Activated T-cell treated with anti-CD3 and anti-CD28 coated beads, Interleukin-2, amount 50 U/mL, for 24 hours (primary cell): ENCODE data around the gene FBXO48.

Experiments used
- DNase-seq: peaks from one replicate; pipeline ENCODE4 v3.0.0-alpha.2; 2020
- H3K27ac Mint-ChIP-seq: 2 replicates; pipeline ENCODE4 v1.8.0; 2020; ENCODE audit warnings: mild to moderate bottlenecking, mixed read lengths
- H3K27me3 Mint-ChIP-seq: 2 replicates; pipeline ENCODE4 v1.8.0; 2020; ENCODE audit warnings: mixed read lengths
- H3K36me3 Mint-ChIP-seq: 2 replicates; pipeline ENCODE4 v1.8.0; 2020; ENCODE audit warnings: low read depth, mixed read lengths
- H3K4me1 Mint-ChIP-seq: 2 replicates; pipeline ENCODE4 v1.8.0; 2020; ENCODE audit warnings: low read depth, mixed read lengths
- H3K4me3 Mint-ChIP-seq: 2 replicates; pipeline ENCODE4 v1.8.0; 2020; ENCODE audit warnings: mild to moderate bottlenecking, moderate library complexity, mixed read lengths
- H3K9me3 Mint-ChIP-seq: 2 replicates; pipeline ENCODE4 v1.8.0; 2020; ENCODE audit warnings: mixed read lengths

The FBXO48 gene

GRCh38 chr2:68417926-68418325 is 49.2 kb downstream of the FBXO48 start:
- Mint-ChIP-seq H3K9me3 (no peaks in the 10 kb centered on the region), H3K4me3 (no peak overlapping the region), H3K27ac (no peak overlapping the region), H3K27me3 (no peaks in the 10 kb centered on the region), H3K4me1 (peaks cover 2% of the 10 kb centered on the region), H3K36me3 (no peaks in the 10 kb centered on the region)
- no peak for DNase-seq

GRCh38 chr2:68416081-68416675 is 50.9 kb downstream of the FBXO48 start:
- Mint-ChIP-seq H3K4me3 (no peak overlapping the region), H3K27me3 (no peaks in the 10 kb centered on the region), H3K36me3 (no peaks in the 10 kb centered on the region), H3K4me1 (peaks cover 17% of the 10 kb centered on the region), H3K27ac (no peak overlapping the region), H3K9me3 (no peaks in the 10 kb centered on the region)
- DNase-seq: no peak

GRCh38 chr2:68415521-68415920 is 51.6 kb downstream of the FBXO48 start:
- DNase-seq: no peak
- peaks cover 18% of the 10 kb centered on the region for H3K4me1 Mint-ChIP-seq
- H3K27me3 Mint-ChIP-seq: no peaks in the 10 kb centered on the region
- no peak overlapping the region for H3K4me3 Mint-ChIP-seq
- H3K36me3 Mint-ChIP-seq: no peaks in the 10 kb centered on the region
- no peak overlapping the region for H3K27ac Mint-ChIP-seq
- H3K9me3 Mint-ChIP-seq: no peaks in the 10 kb centered on the region

- peaks cover 18% of the 10 kb centered on the region for H3K4me1 Mint-ChIP-seq
- H3K9me3 Mint-ChIP-seq: no peaks in the 10 kb centered on the region
- DNase-seq: no peak
- peaks cover 2% of the 10 kb centered on the region for H3K27me3 Mint-ChIP-seq
- no peak overlapping the region for H3K27ac Mint-ChIP-seq
- no peak overlapping the region for H3K4me3 Mint-ChIP-seq
- H3K36me3 Mint-ChIP-seq: no peaks in the 10 kb centered on the region
Observed at GRCh38 chr2:68414876-68415275, 52.2 kb downstream of the FBXO48 start.

GRCh38 chr2:68414452-68414851 is 52.6 kb downstream of the FBXO48 start:
- Mint-ChIP-seq H3K27ac (no peak overlapping the region), H3K4me3 (no peak overlapping the region), H3K4me1 (peaks cover 18% of the 10 kb centered on the region), H3K9me3 (no peaks in the 10 kb centered on the region), H3K27me3 (peaks cover 2% of the 10 kb centered on the region), H3K36me3 (no peaks in the 10 kb centered on the region)
- DNase-seq: no peak

- Mint-ChIP-seq H3K36me3 (no peaks in the 10 kb centered on the region), H3K27ac (no peak overlapping the region), H3K9me3 (no peaks in the 10 kb centered on the region), H3K27me3 (peaks cover 2% of the 10 kb centered on the region), H3K4me3 (no peak overlapping the region), H3K4me1 (peaks cover 18% of the 10 kb centered on the region)
- no peak for DNase-seq
Observed at GRCh38 chr2:68413466-68413865, 53.6 kb downstream of the FBXO48 start.

- Mint-ChIP-seq H3K9me3 (no peaks in the 10 kb centered on the region), H3K4me3 (no peak overlapping the region), H3K4me1 (peaks cover 16% of the 10 kb centered on the region), H3K27me3 (peaks cover 2% of the 10 kb centered on the region), H3K27ac (no peak overlapping the region), H3K36me3 (no peaks in the 10 kb centered on the region)
- no peak for DNase-seq
Observed at GRCh38 chr2:68412127-68412819, 54.8 kb downstream of the FBXO48 start.

- Mint-ChIP-seq H3K27ac (no peak overlapping the region), H3K27me3 (peaks cover 5% of the 10 kb centered on the region), H3K4me3 (no peak overlapping the region), H3K4me1 (peaks cover 16% of the 10 kb centered on the region), H3K9me3 (no peaks in the 10 kb centered on the region), H3K36me3 (no peaks in the 10 kb centered on the region)
- DNase-seq: no peak
Observed at GRCh38 chr2:68411397-68412126, 55.5 kb downstream of the FBXO48 start.
